Esophagus (tissue), 2 donors: ENCODE measurements around the gene KIR2DL1. TPM values are rescaled to one million over a fixed set of nuclear protein-coding genes. Genes with fewer than 3 reads are reported as not detected.
"Not testable (repeated sequence)": the region's sequence is repeated elsewhere in the genome, so short reads cannot be mapped to it uniquely, and the experiment has no call there.

Source experiments
- H3K27ac ChIP-seq, 2 donors: one replicate each; pipeline ENCODE4 v1.5.1; 2013; ENCODE audit warnings: low read depth in 2 of 2, mild to moderate bottlenecking in 2 of 2, inconsistent platforms in 1 of 2, low read length in 1 of 2, moderate library complexity in 1 of 2
- H3K27me3 ChIP-seq, 2 donors: one replicate each; pipeline ENCODE4 v1.6.1; 2013; ENCODE audit warnings: low read length in 2 of 2, control low read depth in 1 of 2, mild to moderate bottlenecking in 1 of 2; ENCODE audit not compliant: insufficient read depth in 2 of 2, control insufficient read depth in 1 of 2
- H3K36me3 ChIP-seq, 2 donors: one replicate each; pipeline ENCODE4 v1.6.1; 2013; ENCODE audit warnings: low read length in 1 of 2; ENCODE audit not compliant: control insufficient read depth in 2 of 2, insufficient read depth in 2 of 2
- H3K4me1 ChIP-seq, 2 donors: one replicate each; pipeline ENCODE4 v1.6.1; 2013; ENCODE audit warnings: low read length in 1 of 2; ENCODE audit not compliant: control insufficient read depth in 2 of 2, insufficient read depth in 2 of 2
- H3K4me3 ChIP-seq, 2 donors: one replicate each; pipeline ENCODE4 v1.5.1; 2013; ENCODE audit warnings: low read length in 2 of 2, mild to moderate bottlenecking in 2 of 2, low read depth in 1 of 2, moderate library complexity in 1 of 2
- H3K9me3 ChIP-seq, 2 donors: one replicate each; pipeline ENCODE4 v1.6.1; 2013; ENCODE audit warnings: mild to moderate bottlenecking in 2 of 2, low read depth in 1 of 2, low read length in 1 of 2, moderate library complexity in 1 of 2; ENCODE audit not compliant: control insufficient read depth in 2 of 2, insufficient read depth in 1 of 2
- WGBS, 2 donors: extraction: QIAGEN DNeasy Blood & Tissue Kit; methylation state at CpG; one replicate each; pipeline ENCODE4 v1.1.7; 2013; 5-methylcytosine and 5-hydroxymethylcytosine counted together
- polyA plus RNA-seq, 2 donors: library from polyadenylated mRNA; stranded (reverse); fragments of 200-250 nt; gene quantifications; one replicate each; pipeline ENCODE4 v1.2.3, GENCODE V29; 2013
- donor health status: healthy with polysubstance abuse.
- donor health status: Bipolar disorder and iron deficiency.

Gene KIR2DL1
- polyA plus RNA-seq, 2 donors: not detected

- H3K4me1 ChIP-seq, H3K36me3 ChIP-seq, H3K4me3 ChIP-seq, H3K9me3 ChIP-seq, H3K27me3 ChIP-seq, H3K27ac ChIP-seq: not testable (repeated sequence)
- 58 to 60% methylated on average over 3 of the region's 3 CpGs for WGBS, 2 donors
These were observed 45.0 kb downstream of the KIR2DL1 start for GRCh38 chr19:54814571-54814970.

- not testable (repeated sequence) for H3K27me3 ChIP-seq, H3K9me3 ChIP-seq, H3K27ac ChIP-seq, H3K36me3 ChIP-seq, H3K4me1 ChIP-seq, H3K4me3 ChIP-seq
- 83 to 88% methylated on average over 15 to 17 of the region's 17 CpGs for WGBS, 2 donors
These were observed 46.7 kb downstream of the KIR2DL1 start, which contains the start of gene KIR3DL1 for GRCh38 chr19:54816251-54816650. TSS of gene KIR3DL1 (plus strand) at chr19:54816468.

GRCh38 chr19:54817670-54818536 is 48.3 kb downstream of the KIR2DL1 start:
- 78 to 83% methylated on average over 15 of the region's 15 CpGs for WGBS, 2 donors
- H3K27ac ChIP-seq: no peak overlapping the region
- H3K36me3 ChIP-seq: no peaks in the 10 kb centered on the region
- H3K4me3 ChIP-seq: no peak overlapping the region
- no peaks in the 10 kb centered on the region for H3K4me1 ChIP-seq
- peaks cover 0 to 8% of the 10 kb centered on the region in 2 donors for H3K9me3 ChIP-seq
- H3K27me3 ChIP-seq: no peaks in the 10 kb centered on the region

GRCh38 chr19:54824416-54824815 is 54.8 kb downstream of the KIR2DL1 start:
- H3K27ac ChIP-seq, H3K27me3 ChIP-seq, H3K4me3 ChIP-seq, H3K4me1 ChIP-seq, H3K9me3 ChIP-seq, H3K36me3 ChIP-seq: not testable (repeated sequence)
- 60 to 66% methylated on average over 4 of the region's 4 CpGs for WGBS, 2 donors

DNA sequence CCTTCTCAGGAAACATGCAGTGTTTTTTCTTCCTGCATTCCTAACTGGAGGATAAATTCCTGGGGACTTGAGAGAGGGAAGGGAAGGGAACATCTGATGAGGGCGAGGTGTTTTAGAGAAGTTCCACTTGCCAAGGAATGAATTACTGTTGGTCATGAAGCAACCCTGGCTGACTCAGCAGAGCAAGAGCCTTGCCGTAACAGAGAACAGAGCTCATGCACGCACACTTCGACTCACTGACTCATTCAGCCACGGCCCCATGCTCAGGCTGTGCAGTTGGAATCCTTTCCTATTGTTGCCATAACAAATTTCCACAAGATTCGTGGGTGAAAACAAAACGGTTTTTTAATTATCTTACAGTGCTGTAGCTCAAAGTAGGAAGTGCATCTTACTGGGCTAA is 55.7 kb downstream of the KIR2DL1 start:
- not testable (repeated sequence) for H3K27ac ChIP-seq, H3K4me1 ChIP-seq, H3K27me3 ChIP-seq, H3K9me3 ChIP-seq, H3K4me3 ChIP-seq, H3K36me3 ChIP-seq
- 55 to 58% methylated on average over 7 of the region's 7 CpGs for WGBS, 2 donors

- H3K27ac ChIP-seq, H3K27me3 ChIP-seq: not testable (repeated sequence)
These were observed 58.5 kb downstream of the KIR2DL1 start for GRCh38 chr19:54828064-54828463.

DNA sequence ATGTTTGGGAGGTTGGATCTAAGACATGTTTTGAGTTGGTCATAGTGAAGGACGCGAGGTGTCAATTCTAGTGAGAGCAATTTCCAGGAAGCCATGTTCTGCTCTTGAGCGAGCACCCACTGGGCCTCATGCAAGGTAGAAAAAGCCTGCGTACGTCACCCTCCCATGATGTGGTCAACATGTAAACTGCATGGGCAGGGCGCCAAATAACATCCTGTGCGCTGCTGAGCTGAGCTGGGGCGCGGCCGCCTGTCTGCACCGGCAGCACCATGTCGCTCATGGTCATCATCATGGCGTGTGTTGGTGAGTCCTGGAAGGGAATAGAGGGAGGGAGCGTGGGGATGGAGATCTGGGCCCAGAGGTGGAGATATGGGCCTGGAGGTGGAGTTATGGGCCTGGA is 62.9 kb downstream of the KIR2DL1 start, which contains the start of gene KIR2DS4:
Gene KIR2DS4, plus strand, starts transcription at position 181 of the 400 bp plus-strand sequence.
- 87 to 94% methylated on average over 14 of the region's 14 CpGs for WGBS, 2 donors
- not testable (repeated sequence) for H3K9me3 ChIP-seq, H3K4me3 ChIP-seq, H3K27ac ChIP-seq, H3K27me3 ChIP-seq, H3K4me1 ChIP-seq, H3K36me3 ChIP-seq

More at GRCh38 chr19:54828064-54828463, 58.5 kb downstream of the KIR2DL1 start:
- WGBS, 2 donors: 73 to 75% methylated on average over 8 of the region's 8 CpGs
- not testable (repeated sequence) for H3K36me3 ChIP-seq, H3K4me1 ChIP-seq, H3K9me3 ChIP-seq, H3K4me3 ChIP-seq

Other genes starting within 250 kb of the KIR2DL1 start
- under 1 TPM; 0.53 to 0.55 TPM for gene LILRA2, start 196.0 kb upstream of the KIR2DL1 start, polyA plus RNA-seq
- under 1 TPM; 0.08 to 0.21 TPM for gene LILRA1, start 176.2 kb upstream of the KIR2DL1 start, polyA plus RNA-seq
- gene LILRB1, start 139.3 kb upstream of the KIR2DL1 start, polyA plus RNA-seq: under 1 TPM; 0.46 to 0.55 TPM
- under 1 TPM; 0.35 to 0.58 TPM for gene LILRB4, start 106.8 kb upstream of the KIR2DL1 start, polyA plus RNA-seq
- gene KIR3DL3, start 45.4 kb upstream of the KIR2DL1 start, polyA plus RNA-seq: not detected
- gene KIR2DL3, start 31.3 kb upstream of the KIR2DL1 start, polyA plus RNA-seq: not detected
- gene KIR2DL4, start 33.8 kb downstream of the KIR2DL1 start, polyA plus RNA-seq: not detected
- gene KIR3DL1, start 46.7 kb downstream of the KIR2DL1 start, polyA plus RNA-seq: not detected
- not detected for gene KIR2DS4, start 62.9 kb downstream of the KIR2DL1 start, polyA plus RNA-seq
- gene KIR3DL2, start 80.7 kb downstream of the KIR2DL1 start, polyA plus RNA-seq: under 1 TPM in 1 of 2 donors, not detected in 1; 0.04 TPM
- gene FCAR, start 104.4 kb downstream of the KIR2DL1 start, polyA plus RNA-seq: under 1 TPM in 1 of 2 donors, not detected in 1; 0.10 TPM
- not detected for gene NCR1, start 136.4 kb downstream of the KIR2DL1 start, polyA plus RNA-seq
- not detected for gene NLRP7, start 177.7 kb downstream of the KIR2DL1 start, polyA plus RNA-seq
- 10 to 100 TPM in 1 of 2 donors, 1 to 10 TPM in 1; 3.8 to 20.5 TPM for gene NLRP2, start 196.6 kb downstream of the KIR2DL1 start, polyA plus RNA-seq